Measurements from ENCODE around the gene SMYD3.

Gene SMYD3

GRCh38 chr1:246265481-246265880 lies 241.6 kb downstream of the SMYD3 start:
- DNase-seq = no peak

GRCh38 chr1:246262281-246262680 lies 244.8 kb downstream of the SMYD3 start:
- no peak for DNase-seq

- no peak for DNase-seq
Observed at GRCh38 chr1:246261639-246262038, 245.4 kb downstream of the SMYD3 start.

GRCh38 chr1:246258250-246258649 lies 248.8 kb downstream of the SMYD3 start:
- DNase-seq = no peak

- DNase-seq = no peak
Observed at GRCh38 chr1:246255773-246256172, 251.3 kb downstream of the SMYD3 start.

GRCh38 chr1:246254854-246255253 lies 252.2 kb downstream of the SMYD3 start:
- no peak for DNase-seq

- DNase-seq = no peak
Observed at GRCh38 chr1:246246430-246246829, 260.6 kb downstream of the SMYD3 start.

- DNase-seq = no peak
Observed at GRCh38 chr1:246245541-246245940, 261.5 kb downstream of the SMYD3 start.

GRCh38 chr1:246232126-246232525 lies 275.0 kb downstream of the SMYD3 start:
- no peak for DNase-seq

- DNase-seq = no peak
Observed at GRCh38 chr1:246226041-246226440, 281.0 kb downstream of the SMYD3 start.

GRCh38 chr1:246221485-246222255 lies 285.4 kb downstream of the SMYD3 start:
- no peak for DNase-seq

- no peak for DNase-seq
Observed at GRCh38 chr1:246220495-246221065, 286.5 kb downstream of the SMYD3 start.

- DNase-seq = no peak
Observed at GRCh38 chr1:246219508-246220030, 287.5 kb downstream of the SMYD3 start.

GRCh38 chr1:246218686-246219085 lies 288.4 kb downstream of the SMYD3 start:
- no peak for DNase-seq

GRCh38 chr1:246216906-246217305 lies 290.2 kb downstream of the SMYD3 start:
- DNase-seq = no peak

GRCh38 chr1:246215510-246215903 lies 291.6 kb downstream of the SMYD3 start:
- DNase-seq = no peak

GRCh38 chr1:246214708-246215509 lies 292.2 kb downstream of the SMYD3 start:
- no peak for DNase-seq

GRCh38 chr1:246213947-246214346 lies 293.1 kb downstream of the SMYD3 start:
- DNase-seq = no peak

GRCh38 chr1:246213502-246213901 lies 293.6 kb downstream of the SMYD3 start:
- DNase-seq = no peak

GRCh38 chr1:246213036-246213435 lies 294.0 kb downstream of the SMYD3 start:
- DNase-seq = no peak

GRCh38 chr1:246212013-246212412 lies 295.1 kb downstream of the SMYD3 start:
- DNase-seq = no peak

- no peak for DNase-seq
Observed at GRCh38 chr1:246210756-246211155, 296.3 kb downstream of the SMYD3 start.

- DNase-seq = no peak
Observed at GRCh38 chr1:246208105-246208504, 299.0 kb downstream of the SMYD3 start.

- DNase-seq = no peak
Observed at GRCh38 chr1:246203180-246203579, 303.9 kb downstream of the SMYD3 start.

Data from stimulated activated CD4-positive, alpha-beta T cell treated with anti-CD3 and anti-CD28 coated beads, Interleukin-4, amount 100 ng/mL, for 4 hours (primary cell).